OCI-LY1 (cell line): Measurements from ENCODE around the gene FAM20C.

Experiments used
- H2AFZ ChIP-seq: fragments of 200-600 bp; sonication (generic), shearing (Covaris generic); 2 replicates; pipeline ENCODE4 v1.6.0; 2014; ENCODE audit warnings: antibody characterized with exemption, mild to moderate bottlenecking, low read length
- H3F3A ChIP-seq: fragments of 200-600 bp; sonication (generic), shearing (Covaris generic); 2 replicates; pipeline ENCODE4 v1.6.0; 2014; ENCODE audit warnings: mild to moderate bottlenecking, antibody characterized with exemption, low read length, moderate library complexity; ENCODE audit not compliant: insufficient read depth
- H3K27ac ChIP-seq: fragments of 200-600 bp; sonication (generic); 2 replicates; pipeline ENCODE4 v1.5.1; 2014; ENCODE audit warnings: low read length, mixed run types, mild to moderate bottlenecking, low read depth; ENCODE audit not compliant: poor library complexity, severe bottlenecking
- H3K27me3 ChIP-seq: fragments of 200-600 bp; sonication (generic); 2 replicates; pipeline ENCODE4 v1.6.0; 2014; ENCODE audit warnings: antibody characterized with exemption, mild to moderate bottlenecking, low read length, moderate library complexity; ENCODE audit not compliant: insufficient read depth
- H3K36me3 ChIP-seq: fragments of 200-600 bp; sonication (generic); 2 replicates; pipeline ENCODE4 v1.6.1; 2014; ENCODE audit warnings: mild to moderate bottlenecking, antibody characterized with exemption, low read length, moderate library complexity, mixed read lengths; ENCODE audit not compliant: insufficient read depth
- H3K4me1 ChIP-seq: fragments of 200-600 bp; sonication (generic); 2 replicates; pipeline ENCODE4 v1.5.1; 2014; ENCODE audit warnings: mild to moderate bottlenecking, low read length, moderate library complexity; ENCODE audit not compliant: insufficient read depth, severe bottlenecking
- H3K4me2 ChIP-seq: fragments of 200-600 bp; sonication (generic), shearing (Covaris generic); 2 replicates; pipeline ENCODE4 v1.6.1; 2014; ENCODE audit warnings: low read length
- H3K4me3 ChIP-seq: fragments of 200-600 bp; sonication (generic); 2 replicates; pipeline ENCODE4 v1.5.1; 2014; ENCODE audit warnings: low read length, low read depth, mild to moderate bottlenecking, mixed read lengths; ENCODE audit not compliant: poor library complexity, severe bottlenecking
- H3K79me2 ChIP-seq: fragments of 200-600 bp; shearing (Covaris generic); 2 replicates; pipeline ENCODE4 v1.6.1; 2016; ENCODE audit warnings: mixed run types, low read length, mixed read lengths; ENCODE audit not compliant: insufficient read depth
- H3K9ac ChIP-seq: fragments of 200-600 bp; sonication (generic), shearing (Covaris generic); 2 replicates; pipeline ENCODE4 v1.6.1; 2014; ENCODE audit warnings: mild to moderate bottlenecking, low read length, mixed read lengths
- H3K9me2 ChIP-seq: fragments of 200-600 bp; sonication (generic), shearing (Covaris generic); 2 replicates; pipeline ENCODE4 v1.6.1; 2014; ENCODE audit warnings: low read depth, mild to moderate bottlenecking, low read length, mixed read lengths
- H3K9me3 ChIP-seq: fragments of 200-600 bp; shearing (Covaris generic); 2 replicates; pipeline ENCODE4 v1.6.1; 2014; ENCODE audit warnings: low read length, mixed read lengths
- H4K20me1 ChIP-seq: fragments of 200-600 bp; sonication (generic), shearing (Covaris generic); 2 replicates; pipeline ENCODE4 v1.6.0; 2016; ENCODE audit warnings: mild to moderate bottlenecking, low read length; ENCODE audit not compliant: insufficient read depth
- CTCF ChIP-seq: fragments of 200-600 bp; sonication (generic), shearing (Covaris generic); IDR thresholded peaks from 2 replicates; pipeline ENCODE4 v1.5.1; 2017; ENCODE audit warnings: mild to moderate bottlenecking, antibody characterized with exemption, low read length, moderate library complexity, mixed read lengths
- EZH2 ChIP-seq: fragments of 200-600 bp; sonication (generic), shearing (Covaris generic); IDR thresholded peaks from 2 replicates; pipeline ENCODE4 v1.8.0; 2017; ENCODE audit warnings: borderline replicate concordance, mixed run types, mild to moderate bottlenecking, antibody characterized with exemption, low read length, moderate library complexity, mixed read lengths

Gene FAM20C

DNA sequence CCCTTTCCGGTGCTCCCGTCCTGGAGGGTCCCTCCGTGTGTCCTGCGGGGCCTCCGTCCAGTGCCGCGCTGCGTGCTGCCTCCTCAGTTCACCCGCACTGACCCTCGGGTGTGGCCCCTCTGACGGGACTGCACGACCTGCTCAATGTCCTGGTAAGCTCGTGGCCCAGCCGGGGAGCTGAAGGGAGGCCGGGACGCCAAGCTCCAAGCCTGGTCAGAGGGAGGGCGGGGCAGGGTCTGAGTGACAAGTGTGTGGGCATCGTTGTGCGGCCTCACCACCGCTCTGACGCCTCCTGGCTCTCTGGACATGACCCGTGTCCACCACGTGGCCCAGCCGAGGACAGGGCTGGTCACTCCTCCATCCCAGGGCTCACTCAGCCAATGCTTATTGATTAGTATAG is 25.9 kb downstream of the FAM20C start:
- Histone ChIP-seq H3K27me3 (no peaks in the 10 kb centered on the region), H3F3A (no peaks in the 10 kb centered on the region), H3K36me3 (no peaks in the 10 kb centered on the region)

GRCh38 chr7:218896-219580 is 26.7 kb downstream of the FAM20C start:
- Histone ChIP-seq H3K4me3 (no peak overlapping the region), H3K4me2 (no peak overlapping the region), H3F3A (no peaks in the 10 kb centered on the region), H3K9ac (no peak overlapping the region), H3K9me2 (no peaks in the 10 kb centered on the region), H3K79me2 (no peaks in the 10 kb centered on the region), H3K4me1 (no peaks in the 10 kb centered on the region), H3K27me3 (no peaks in the 10 kb centered on the region), H4K20me1 (no peaks in the 10 kb centered on the region), H3K27ac (no peak overlapping the region), H3K36me3 (no peaks in the 10 kb centered on the region), H3K9me3 (no peaks in the 10 kb centered on the region), H2AFZ (no peak overlapping the region)
- TF ChIP-seq EZH2: no peak
- TF ChIP-seq CTCF: no peak

More for the DNA sequence above, 25.9 kb downstream of the FAM20C start:
- Histone ChIP-seq H3K79me2 (no peaks in the 10 kb centered on the region), H4K20me1 (no peaks in the 10 kb centered on the region), H3K4me3 (no peak overlapping the region), H3K27ac (no peak overlapping the region), H2AFZ (no peak overlapping the region), H3K4me1 (no peaks in the 10 kb centered on the region), H3K4me2 (no peak overlapping the region), H3K9ac (no peak overlapping the region), H3K9me2 (no peaks in the 10 kb centered on the region), H3K9me3 (no peaks in the 10 kb centered on the region)
- no peak for TF ChIP-seq EZH2
- TF ChIP-seq CTCF: no peak

DNA sequence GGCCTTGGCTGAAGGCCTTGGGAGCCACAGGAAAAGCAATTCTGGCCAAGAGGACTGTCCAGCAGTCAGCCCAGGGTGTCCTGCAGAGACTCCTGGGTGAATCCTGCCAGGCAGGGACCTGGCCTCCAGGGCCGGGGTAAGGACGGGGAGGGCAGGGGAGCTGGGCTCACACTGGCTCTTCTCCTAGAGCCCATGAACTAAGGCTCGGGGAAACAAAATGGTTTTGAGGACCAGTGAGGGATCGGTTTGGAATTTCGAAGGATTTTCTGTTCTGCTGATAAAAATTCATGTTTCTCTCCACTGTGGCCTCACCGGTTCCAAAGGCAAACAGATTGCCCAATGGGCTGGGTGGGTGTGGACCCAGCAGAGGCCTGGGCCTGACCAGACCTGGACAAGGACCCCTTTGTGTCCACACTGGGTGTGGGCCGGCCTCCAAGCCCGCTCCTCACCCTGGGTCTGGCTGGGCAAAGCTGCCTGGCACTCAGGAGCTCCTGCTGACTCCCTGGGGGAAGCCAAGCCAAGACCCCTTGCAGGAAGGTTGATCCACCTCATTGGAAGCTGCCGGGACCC is 27.3 kb downstream of the FAM20C start:
- no peaks in the 10 kb centered on the region for H3K36me3 ChIP-seq
- no peak overlapping the region for H2AFZ ChIP-seq
- no peaks in the 10 kb centered on the region for H4K20me1 ChIP-seq
- no peak for TF ChIP-seq EZH2
- TF ChIP-seq CTCF: no peak
- no peaks in the 10 kb centered on the region for H3F3A ChIP-seq
- no peaks in the 10 kb centered on the region for H3K79me2 ChIP-seq
- no peak overlapping the region for H3K9ac ChIP-seq
- H3K9me3 ChIP-seq: no peaks in the 10 kb centered on the region
- no peaks in the 10 kb centered on the region for H3K4me1 ChIP-seq
- H3K27ac ChIP-seq: no peak overlapping the region
- no peak overlapping the region for H3K4me3 ChIP-seq
- H3K4me2 ChIP-seq: no peak overlapping the region
- no peaks in the 10 kb centered on the region for H3K9me2 ChIP-seq
- H3K27me3 ChIP-seq: no peaks in the 10 kb centered on the region
